GM12891 (cell line): Measurements from ENCODE around the gene ARSG.

ENCODE experiments used
- PAX5 ChIP-seq: IDR thresholded peaks from 2 replicates; pipeline ENCODE4 v1.6.1; 2011; ENCODE audit warnings: low read length, moderate library complexity, mild to moderate bottlenecking; ENCODE audit not compliant: insufficient read depth, severe bottlenecking
- POLR2A ChIP-seq: IDR thresholded peaks from 2 replicates; pipeline ENCODE4 v1.6.1; 2011; ENCODE audit warnings: low read depth, low read length, control low read depth
- POLR2AphosphoS5 ChIP-seq: IDR thresholded peaks from 2 replicates; pipeline ENCODE4 v1.6.1; 2011; ENCODE audit warnings: low read depth, low read length, control low read depth
- POU2F2 ChIP-seq: IDR thresholded peaks from 2 replicates; pipeline ENCODE4 v1.6.1; 2011; ENCODE audit warnings: low read depth, mild to moderate bottlenecking, control low read depth, low read length, moderate library complexity
- SPI1 ChIP-seq: IDR thresholded peaks from 2 replicates; pipeline ENCODE4 v1.6.1; 2011; ENCODE audit warnings: low read depth, low read length, control low read depth
- TAF1 ChIP-seq: IDR thresholded peaks from 2 replicates; pipeline ENCODE4 v1.6.1; 2011; ENCODE audit warnings: low read depth, low read length, control low read depth

DNA sequence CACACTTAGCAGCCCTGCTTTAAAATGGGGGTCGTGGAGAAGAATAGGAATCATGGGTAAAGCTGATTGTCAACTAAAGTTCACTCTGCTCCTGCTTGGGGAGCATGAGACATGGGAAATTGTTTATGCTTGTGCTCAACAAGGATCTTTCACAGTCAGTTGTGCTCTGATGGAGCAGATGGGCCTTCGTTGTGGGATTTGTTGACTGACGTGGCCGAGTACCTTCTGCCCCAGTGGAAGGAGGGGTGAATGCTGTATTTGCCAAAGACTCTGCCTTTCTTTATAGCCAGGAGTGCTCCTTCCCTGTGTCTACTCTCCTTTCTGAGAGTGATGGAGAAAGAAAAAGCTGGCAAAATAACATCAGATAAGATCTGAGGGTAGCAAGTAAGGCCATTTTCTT is 11.4 kb downstream of the ARSG start:
- TF ChIP-seq POLR2A (no peak), POLR2AphosphoS5 (no peak), TAF1 (no peak), SPI1 (no peak), POU2F2 (no peak), PAX5 (no peak)
